GM19351 (cell line): ENCODE data around the gene ATP6V1C2.
"Not testable (repeated sequence)": the region's sequence is repeated elsewhere in the genome, so short reads cannot be mapped to it uniquely, and the experiment has no call there.

Experiments
- ATAC-seq: cut with Tn5 transposase; IDR thresholded peaks from one replicate; pipeline ENCODE4 v1.9.1; 2021; ENCODE audit warnings: mild to moderate bottlenecking, moderate library complexity; ENCODE audit not compliant: unreplicated experiment

Gene ATP6V1C2

DNA sequence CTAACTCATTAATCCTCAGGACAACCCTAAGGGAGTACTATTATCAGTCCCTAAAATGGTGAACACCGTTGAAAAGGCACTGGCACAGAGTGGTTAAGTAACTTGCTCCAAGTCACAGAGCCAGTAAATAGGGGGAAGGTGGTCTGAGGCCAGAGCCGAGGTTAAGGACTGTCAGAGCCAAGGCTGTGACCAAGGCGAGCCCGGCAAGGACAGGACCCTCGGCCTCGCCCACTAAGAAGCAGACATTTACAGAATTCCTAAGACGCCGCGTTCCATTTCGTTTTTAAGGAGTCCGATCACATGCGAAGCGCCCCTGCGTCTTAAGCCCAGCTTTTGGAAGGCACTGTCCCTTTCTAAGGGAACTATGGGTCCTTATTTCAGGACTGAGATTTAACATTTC, 90.1 kb downstream of the ATP6V1C2 start:
- no peak for ATAC-seq

DNA sequence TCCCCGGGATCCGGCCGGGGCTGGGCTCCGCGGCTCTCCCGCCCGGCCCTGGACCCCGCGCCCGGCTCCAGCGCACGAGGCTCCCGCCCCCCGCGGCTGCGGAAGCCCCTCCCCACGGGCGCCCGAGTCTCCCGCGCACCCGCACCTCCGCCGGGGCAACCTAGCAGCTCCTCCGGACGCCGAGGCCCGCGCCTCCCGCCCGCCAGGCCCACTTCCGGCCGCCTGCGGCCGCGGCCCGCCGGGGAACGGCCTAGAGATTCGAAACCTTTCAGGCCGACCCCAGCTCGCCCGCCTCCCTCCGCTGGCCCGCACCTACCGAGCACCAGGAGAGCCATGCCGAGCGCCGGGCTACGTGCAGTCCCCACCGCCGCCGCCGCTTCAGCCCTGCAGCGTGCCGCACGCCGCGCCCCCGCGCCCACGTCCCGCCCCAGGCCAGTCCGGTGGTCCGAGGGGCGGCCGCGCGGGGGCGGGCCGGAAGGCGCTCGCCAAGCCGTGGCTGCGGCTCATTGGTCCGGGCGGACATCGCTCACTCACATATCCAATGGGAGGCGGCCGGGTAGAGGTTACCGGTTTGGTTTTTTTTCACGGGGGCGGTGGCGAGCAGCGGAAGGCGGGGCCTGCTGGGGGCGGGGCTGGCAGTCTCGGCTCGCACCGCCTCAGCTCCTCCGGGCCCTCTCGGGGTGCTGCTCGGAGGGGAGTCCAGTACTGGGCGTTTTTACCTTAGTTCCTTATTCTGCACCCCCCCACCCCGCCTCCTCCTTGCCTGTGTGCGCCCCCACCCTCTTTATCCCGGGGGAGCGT, 91.1 kb downstream of the ATP6V1C2 start, which contains the start of gene PDIA6:
Gene PDIA6 (minus strand): TSS at position 424 of the 801 bp plus-strand sequence. CDS start 89 bp downstream, at position 335.
- ATAC-seq = peak; percentile 81

DNA sequence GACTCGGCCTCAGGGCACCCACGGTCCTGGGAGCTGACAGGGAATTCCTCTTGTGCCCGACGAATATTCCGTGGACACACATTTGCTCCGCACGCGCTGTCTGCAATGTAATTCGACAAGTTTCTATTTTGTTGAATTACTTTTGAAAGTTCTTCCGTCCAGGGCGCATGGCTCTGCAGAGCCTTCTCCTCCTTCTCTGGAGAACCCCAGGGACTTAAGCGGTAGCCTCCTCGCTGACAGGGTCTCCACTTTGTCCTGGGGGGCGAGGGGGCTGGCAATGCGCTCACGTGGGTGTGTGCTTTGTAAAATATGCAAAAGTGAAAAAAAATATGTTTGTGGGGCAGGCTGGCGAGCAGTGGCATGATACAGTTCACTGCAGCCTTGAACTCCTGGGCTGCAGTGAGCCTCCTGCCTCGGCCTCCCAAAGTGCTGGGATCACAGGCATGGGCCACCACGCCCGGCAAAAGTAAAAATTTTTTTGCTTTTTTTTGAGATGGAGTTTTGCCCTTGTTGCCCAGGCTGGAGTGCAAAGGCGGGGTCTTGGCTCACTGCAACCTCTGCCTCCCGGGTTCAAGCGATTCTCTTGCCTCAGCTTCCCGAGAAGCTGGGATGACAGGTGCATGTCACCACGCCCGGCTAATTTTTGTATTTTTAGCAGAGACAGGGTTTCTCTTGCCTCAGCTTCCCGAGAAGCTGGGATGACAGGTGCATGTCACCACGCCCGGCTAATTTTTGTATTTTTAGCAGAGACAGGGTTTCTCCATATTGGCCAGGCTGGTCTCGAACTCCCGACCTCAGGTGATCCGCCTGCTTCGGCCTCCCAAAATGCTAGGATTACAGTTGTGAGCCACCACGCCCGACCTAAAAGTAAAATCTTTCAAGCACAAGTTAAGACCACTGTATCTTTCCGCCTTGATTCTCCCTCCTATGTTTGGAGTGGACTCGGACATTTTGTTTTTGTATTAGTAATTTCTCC, 92.0 kb downstream of the ATP6V1C2 start:
- ATAC-seq = not testable (repeated sequence)

DNA sequence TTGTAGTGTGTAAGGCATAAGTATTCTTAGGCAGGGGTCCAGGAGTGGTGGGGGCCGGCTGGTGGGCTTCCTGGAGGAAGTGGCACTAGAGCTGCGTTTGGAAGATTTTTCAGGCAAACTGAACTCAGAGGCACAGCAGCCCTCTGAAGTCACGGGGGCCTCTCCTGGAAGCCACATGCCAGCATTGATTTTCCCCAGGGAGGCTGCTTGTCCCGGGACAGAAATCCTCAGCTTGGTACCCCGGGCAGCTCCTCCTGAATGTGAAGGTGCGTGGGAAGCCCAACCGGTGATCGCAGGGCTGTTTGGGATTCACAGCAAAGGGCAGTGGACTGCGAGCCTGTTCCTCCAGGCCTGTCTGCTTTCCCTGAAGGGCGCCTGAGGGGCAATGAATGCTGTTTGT, 92.7 kb downstream of the ATP6V1C2 start:
- no peak for ATAC-seq

DNA sequence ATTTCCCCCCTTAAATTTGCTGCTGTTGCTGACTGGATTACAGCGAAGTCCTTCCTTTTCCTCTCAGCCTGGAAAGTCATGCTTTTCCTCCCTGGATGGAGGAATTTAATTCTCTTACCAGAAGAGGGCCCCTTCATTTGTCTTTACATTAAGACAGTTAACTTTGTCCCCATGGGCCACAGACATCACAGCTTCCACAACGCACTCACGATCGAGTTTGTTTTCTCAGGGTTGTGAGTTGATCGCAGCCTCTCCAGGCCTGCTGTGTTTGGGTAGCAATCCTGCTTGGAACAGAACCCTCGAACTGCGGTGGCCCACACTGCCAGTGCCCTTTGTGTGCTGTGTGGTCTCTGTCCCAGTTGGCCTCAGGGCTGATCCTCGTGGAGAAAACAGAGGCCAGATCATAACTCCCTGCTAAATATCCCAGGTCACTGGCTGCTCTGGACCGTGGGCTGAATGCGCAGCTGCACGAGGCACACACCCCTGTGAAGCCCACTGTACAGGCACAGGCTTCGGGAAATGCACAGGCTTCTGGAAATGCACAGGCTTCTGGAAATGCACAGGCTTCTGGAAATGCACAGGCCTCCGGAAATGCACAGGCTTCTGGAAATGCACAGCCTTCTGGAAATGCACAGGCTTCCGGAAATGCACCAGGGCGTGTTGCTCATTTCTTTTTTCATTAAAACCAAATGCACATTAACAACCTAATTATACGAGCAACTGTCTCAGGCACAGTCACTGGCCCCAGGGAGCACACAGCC, 93.3 kb downstream of the ATP6V1C2 start:
- no peak for ATAC-seq

DNA sequence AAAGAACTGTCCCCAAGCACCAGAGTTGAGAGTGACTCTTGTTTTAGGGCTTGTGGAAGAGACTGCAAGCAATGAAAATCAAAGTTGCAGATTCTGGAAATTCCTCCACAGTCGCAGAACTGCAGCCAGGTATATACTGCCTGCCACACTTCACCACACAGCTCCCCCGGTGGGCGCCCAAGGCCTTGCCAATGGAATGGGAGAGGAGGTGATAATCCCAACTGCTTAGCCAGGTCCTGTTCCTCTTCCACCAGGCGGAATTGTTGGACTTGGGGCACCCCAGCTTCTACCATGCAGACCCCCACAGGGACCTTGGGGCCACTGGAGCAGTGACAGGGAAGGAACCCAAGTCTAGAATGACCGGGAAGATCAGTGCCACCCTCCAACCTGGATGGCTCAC, 96.0 kb downstream of the ATP6V1C2 start:
- ATAC-seq = no peak

DNA sequence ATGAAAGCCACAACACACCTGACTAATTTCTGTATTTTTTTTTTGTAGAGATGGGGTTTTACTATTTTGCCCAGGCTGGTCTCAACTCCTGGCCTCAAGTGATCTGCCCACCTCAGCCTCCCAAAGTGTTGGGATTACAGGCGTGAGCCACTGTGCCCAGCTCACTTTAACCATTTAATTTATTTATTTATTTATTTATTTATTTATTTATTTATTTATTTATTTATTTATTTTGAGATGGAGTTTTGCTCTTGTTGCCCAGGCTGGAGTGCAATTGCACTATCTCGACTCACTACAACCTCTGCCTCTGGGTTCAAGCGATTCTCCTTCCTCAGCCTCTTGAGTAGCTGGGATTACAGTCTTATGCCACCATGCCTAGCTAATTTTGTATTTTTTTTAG, 96.9 kb downstream of the ATP6V1C2 start:
- ATAC-seq = not testable (repeated sequence)

DNA sequence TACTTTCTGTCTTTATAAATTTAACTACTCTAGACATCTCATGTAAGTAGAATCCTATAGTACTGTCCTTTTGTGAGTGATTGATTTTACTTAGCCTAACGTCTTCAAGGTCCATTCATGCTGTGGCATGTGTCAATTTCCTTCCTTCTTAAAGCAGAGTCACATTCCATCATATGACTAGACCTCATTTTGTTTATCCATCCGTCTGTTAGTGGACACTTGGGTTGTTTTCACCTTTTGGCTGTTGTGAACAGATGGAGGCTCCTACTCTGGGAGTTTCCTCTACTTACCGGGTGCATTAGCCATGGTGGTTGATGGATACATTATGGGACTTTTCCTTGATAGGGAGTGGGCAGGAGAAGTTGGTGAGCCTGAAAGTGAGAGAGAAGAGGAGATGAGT, 97.6 kb downstream of the ATP6V1C2 start:
- ATAC-seq = no peak

DNA sequence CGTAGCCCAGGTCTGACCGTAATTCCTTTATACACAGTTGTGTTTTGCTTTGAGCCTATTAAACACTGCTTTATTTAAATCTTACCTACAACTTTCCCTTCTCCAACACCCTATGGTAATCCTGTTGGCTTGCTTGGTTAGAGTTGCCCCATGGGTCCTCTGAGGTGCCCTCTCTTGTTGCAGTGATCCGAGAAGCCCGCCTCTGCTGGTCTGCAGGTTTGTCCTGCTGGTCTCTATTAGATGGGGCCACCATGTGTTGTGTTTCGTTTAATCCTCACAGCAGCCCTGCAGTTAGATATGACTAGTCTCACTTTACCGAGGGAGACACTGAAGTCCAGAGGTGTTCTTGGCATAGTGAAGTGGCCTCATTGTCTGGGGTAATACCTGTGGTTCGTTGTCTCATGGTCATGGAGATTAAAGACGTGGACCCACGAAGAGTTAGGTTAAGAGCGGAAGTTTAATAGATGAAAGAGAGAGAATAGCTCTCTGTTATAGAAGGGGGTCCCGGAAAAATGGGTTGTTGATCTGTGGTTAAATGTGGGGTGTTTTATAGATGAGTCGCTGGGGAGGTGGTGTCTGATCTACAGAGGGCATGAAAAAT, 98.4 kb downstream of the ATP6V1C2 start:
- no peak for ATAC-seq

DNA sequence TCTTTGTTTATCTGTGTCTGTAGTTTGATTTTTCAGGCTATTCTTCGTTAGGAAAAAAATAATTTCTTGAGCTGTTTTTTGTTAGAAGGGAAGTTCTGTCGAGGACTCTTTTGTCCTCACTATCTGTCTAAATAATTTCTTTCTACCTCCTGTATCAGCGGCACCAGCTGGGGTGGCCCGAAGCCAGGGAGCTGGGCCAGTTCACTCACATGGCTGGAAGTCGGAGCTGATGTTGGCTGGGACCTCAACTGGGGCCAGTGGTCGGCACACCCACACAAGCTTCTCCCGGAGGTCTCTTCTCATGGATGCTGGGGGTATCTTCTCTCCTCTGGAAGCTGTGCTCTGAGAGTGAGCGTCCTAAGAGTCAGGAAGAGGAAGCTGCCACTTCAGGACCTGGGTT, 99.1 kb downstream of the ATP6V1C2 start:
- no peak for ATAC-seq

DNA sequence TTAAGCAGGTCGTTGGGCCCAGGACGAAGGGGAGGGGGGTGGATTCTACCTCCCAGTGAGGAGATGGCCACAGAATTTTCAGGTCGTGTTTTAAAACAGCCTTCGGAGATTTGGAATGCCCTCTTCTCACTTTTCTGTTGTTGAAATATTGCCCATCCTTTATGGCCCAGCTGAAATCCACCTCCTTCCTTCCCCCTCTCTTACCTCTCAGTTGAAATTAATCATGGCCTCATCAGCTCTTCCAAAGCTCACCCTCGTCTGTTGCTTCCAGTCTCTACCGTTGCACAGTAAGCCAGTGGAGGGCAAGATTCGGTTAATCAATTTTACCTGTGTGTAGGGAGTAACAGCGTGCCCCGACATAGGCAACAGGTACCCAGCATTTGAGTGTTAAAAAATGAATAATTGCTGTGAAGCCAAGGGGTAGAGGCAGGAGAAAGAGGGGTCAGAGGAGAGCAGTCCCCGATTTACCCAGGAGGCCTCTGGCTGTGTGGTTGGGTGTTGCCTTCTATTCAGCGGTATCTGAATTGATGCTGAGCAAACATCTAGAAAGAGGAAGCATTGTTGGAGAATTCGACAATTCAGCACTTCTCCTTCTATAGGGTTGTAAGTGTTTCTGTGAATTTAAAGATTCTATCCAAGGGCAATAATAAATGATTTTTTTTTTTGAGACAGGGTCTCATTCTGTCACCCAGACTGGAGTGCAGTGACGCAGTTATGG, 99.7 kb downstream of the ATP6V1C2 start:
- ATAC-seq = no peak

DNA sequence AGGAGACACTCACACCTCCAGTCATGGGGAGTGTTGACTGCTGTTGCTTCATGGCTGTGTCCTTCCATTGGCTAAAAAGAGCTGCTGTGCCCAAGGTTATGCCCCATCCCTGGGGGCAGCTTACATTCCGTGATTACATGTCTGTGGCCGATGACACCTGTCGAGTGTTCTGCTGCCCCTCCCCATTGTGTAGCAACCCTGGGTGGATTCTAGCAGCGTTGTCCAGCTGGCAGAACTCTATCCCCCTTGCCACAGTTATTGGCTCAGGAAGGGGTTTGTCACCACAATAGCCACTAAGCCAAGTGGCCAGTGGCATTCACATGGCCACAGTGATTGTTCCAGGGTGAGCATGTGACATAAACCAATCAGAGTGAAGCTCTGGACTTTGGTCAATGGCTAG, 102.8 kb downstream of the ATP6V1C2 start:
- ATAC-seq = no peak

DNA sequence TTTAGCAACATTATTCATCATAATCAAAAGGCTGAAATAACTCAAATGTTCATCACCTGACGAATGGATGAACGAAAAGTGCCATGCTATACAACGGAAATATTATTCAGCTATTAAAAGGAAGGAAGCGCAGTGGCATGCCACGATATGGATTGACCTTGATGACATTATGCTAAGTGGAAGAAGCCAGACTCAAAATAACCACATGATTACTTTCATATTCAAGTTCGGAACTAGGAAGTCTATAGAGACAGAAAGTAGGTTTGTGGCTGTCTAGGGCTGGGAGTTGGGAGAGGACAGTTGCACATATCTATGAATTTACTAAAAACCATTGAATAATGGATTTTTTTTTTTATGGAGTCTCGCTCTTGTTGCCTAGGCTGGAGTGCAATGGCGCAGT, 104.6 kb downstream of the ATP6V1C2 start:
- ATAC-seq = no peak

DNA sequence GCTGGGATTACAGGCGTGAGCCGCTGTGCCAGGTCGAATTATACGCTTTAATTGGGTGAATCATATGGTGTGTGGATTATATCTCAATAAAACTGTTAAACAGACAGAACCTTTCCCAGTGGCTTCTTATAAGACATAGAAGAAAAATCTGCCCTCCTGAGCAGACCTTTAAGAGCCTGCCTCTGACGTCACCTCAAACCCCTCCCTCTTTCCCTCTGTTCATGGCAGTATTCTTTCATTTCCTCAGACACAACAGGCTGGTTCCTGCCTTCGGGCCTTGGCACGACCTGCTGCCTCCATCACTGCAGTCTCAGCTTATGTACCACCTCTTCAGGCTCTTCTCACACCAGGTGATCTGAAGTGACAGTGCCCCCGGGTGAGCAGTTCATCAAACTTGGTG, 105.2 kb downstream of the ATP6V1C2 start:
- no peak for ATAC-seq

DNA sequence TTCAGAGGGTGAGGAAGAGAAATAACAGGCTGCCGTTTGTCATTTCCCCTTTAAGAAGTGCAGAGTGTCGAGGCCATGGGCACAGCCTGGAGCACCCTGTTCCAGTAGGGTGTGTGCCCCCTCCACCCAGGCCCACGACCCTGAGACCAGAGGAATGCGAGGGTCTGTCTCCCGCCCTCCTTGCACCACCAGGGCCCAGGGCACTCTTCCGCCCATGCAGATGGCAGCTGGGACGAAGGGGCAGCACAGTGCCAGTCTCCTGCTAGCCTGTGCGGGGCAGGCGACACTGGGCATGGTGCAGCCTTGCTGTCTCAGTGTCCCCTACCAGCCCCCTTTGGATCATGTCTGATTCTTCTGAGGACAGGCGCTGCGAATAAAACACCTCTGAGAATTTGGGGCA, 106.9 kb downstream of the ATP6V1C2 start:
- no peak for ATAC-seq

DNA sequence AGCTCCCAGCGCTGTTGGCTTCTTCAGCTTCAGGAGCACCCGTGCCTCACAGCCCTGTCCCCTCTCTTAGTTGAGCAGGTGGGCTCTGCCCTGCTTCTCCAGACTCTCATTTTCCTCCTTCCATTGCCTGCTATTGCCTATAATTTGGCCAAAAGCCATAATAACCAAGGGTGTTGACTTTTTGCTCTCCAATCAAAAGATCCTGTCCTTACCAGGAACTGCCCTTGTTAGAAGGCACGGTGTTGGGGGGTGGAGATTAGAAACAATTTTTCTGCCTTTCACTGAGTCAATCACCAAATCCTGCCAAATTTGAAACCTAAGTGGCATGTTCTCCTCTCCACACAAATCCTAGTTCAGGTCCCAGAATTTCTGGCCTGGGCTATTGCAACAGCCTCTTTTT, 107.9 kb downstream of the ATP6V1C2 start:
- ATAC-seq = no peak

DNA sequence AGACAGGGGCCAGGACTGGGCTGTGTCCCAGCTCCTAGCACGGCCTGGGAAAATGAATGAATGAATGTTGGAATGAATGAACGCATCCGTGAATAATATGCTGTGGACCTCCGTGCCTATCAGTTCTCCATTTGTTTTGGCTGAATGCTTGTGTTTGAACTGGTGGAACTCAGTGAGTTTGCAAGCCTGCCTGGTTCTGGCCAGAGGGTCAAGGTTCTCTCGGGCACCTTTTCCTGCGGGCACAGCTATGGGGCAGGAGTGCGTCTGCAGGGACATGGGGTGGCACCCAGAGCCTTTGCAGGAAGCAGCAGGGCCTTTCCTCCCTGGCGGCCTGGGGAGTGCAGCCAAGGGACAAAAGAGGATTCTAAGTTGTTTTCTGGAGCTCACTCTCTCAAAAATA, 108.8 kb downstream of the ATP6V1C2 start:
- no peak for ATAC-seq

DNA sequence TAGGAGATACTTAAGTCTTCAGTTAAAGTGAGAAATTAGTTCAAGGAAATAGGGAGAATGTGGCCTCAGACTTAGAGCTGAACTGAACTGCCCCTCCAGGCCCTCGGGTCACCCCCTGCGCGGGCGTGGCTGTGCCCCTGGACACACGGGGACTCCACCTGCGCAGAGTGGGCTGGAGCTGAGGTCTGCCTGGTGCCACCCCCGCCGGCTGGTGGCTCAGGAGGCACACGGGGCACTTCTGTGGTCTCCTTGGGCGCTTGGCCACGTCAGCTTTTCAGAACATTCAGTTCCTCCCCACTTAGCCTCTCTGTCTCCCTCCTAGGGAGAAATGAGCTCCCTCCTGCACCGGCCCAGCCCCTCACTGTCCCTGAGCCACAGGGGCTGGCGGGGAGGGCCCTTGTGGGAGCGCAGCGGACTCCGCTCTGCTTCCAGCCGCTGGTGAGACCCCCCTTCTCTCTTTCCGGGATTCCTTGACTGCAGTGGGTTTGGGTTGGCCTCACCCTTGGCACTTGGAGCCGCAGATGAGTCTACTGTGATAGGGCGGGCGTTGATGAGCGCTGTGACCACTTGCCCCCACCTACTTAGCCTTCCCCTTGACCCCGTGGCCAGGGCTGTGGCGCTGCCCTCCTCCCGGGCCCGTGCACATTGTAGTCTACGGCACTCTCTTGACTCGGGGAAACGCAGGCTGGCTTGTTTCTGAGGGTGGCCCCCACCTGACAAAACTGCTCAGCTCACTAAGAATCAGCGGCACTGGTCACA, 109.4 kb downstream of the ATP6V1C2 start:
- no peak for ATAC-seq

DNA sequence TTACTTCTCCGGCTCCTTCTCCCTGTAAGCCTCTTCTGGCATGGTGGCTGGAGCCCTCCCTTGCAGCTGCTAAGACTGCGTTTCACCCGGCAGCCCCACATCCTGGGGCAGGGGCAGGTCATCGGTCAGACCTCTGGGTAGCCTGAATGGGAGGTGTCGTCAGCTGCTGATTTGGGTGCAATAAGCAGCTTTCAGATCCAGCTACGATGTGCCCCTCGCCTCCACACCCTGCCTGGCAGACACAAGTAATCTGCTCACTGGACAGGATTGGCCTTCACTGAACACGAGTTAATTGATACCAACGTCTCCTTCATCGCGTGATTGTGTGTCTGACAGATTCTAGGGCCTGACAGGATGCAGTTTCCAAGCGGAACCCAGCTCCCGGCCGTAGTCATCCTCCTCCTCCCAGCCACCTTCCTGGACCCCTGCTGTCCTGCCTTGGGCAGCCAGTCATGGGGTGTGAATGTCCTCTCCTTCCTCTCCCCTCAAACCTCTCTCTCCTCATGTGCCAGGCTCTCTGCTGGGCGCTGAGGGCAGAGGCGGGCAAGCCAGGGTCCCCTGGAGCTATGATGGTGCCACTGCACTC, 110.1 kb downstream of the ATP6V1C2 start:
- ATAC-seq = no peak
